Measurements from ENCODE around the gene C6orf52. TPM values are rescaled to one million over a fixed set of nuclear protein-coding genes. Genes with fewer than 3 reads are reported as not detected.

C6orf52 gene
- total RNA-seq, 2 experiments from 2014 or later = not detected

DNA sequence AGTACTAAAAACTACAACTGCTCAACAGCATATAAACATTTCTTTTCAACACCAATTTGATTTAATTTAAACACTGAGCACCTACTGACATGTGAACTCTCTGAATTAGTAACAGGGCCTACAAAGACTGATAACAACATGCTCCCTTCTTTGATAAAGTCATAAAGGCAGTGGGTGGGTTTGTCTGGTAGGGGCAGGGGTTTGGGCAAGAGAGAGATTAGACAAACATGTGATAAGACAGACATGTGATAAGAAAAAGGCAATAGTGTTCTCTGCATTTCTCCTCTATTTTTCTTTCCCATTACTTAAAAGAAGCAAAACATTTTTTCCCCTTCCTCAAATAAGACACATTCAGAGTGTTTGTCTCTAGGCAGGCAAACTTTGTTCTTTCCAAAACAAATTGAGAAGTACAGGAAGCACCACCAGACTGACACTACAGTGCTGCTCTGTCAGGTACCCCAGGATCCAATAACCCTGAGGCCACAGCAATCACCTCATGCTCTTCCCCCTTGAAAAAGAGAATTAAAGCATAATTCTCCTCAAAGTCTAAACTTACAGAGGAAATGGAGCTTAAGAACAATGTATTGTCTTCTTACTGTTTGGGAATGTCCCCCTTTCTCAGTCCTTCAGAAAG is 11.9 kb downstream of the C6orf52 start:
- Mint-ChIP-seq H3K4me3 (no peak overlapping the region), H3K36me3 (ENCODE audit: low read depth) (no peaks in the 10 kb centered on the region), H3K4me1 (ENCODE audit: low read depth) (peaks cover 20% of the 10 kb centered on the region), H3K9me3 (no peaks in the 10 kb centered on the region), H3K27me3 (peaks cover 12% of the 10 kb centered on the region), H3K27ac (peak overlapping the region; percentile 70)
- intact Hi-C loops (cut with DNase I, micrococcal nuclease) = no loop called here
- CTCF ChIA-PET = no interaction called here
- Histone ChIP-seq H3K4me1 (ENCODE audit: insufficient read depth, low read length) (no peaks in the 10 kb centered on the region), H3K4me3 (ENCODE audit: low read length) (no peak overlapping the region), H3K27ac (ENCODE audit: low read depth in 1 of 2, low read length in 2 of 2) (no peak overlapping the region), H3K9me3 (ENCODE audit: control insufficient read depth in 1 of 2, insufficient read depth in 1 of 2, low read length in 2 of 2) (peaks cover 0 to 3% of the 10 kb centered on the region in 2 experiments), H3K36me3 (ENCODE audit: insufficient read depth, low read length) (no peaks in the 10 kb centered on the region), H3K27me3 (ENCODE audit: control insufficient read depth in 1 of 2, insufficient read depth in 2 of 2, low read length in 2 of 2) (no peaks in the 10 kb centered on the region)
- ATAC-seq (ENCODE audit: poor library complexity) (no peak), DNase-seq (no peak)
- TF ChIP-seq, protein P1, sequence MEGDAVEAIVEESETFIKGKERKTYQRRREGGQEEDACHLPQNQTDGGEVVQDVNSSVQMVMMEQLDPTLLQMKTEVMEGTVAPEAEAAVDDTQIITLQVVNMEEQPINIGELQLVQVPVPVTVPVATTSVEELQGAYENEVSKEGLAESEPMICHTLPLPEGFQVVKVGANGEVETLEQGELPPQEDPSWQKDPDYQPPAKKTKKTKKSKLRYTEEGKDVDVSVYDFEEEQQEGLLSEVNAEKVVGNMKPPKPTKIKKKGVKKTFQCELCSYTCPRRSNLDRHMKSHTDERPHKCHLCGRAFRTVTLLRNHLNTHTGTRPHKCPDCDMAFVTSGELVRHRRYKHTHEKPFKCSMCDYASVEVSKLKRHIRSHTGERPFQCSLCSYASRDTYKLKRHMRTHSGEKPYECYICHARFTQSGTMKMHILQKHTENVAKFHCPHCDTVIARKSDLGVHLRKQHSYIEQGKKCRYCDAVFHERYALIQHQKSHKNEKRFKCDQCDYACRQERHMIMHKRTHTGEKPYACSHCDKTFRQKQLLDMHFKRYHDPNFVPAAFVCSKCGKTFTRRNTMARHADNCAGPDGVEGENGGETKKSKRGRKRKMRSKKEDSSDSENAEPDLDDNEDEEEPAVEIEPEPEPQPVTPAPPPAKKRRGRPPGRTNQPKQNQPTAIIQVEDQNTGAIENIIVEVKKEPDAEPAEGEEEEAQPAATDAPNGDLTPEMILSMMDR (IDR thresholded peaks at IDR 0.05) = no peak
- POLR2A ChIA-PET = interaction anchor here (3.5 kb wide), 1 partner anchor 12 kb away, joined by 14 read pairs; the partner anchor contains the start of genes C6orf52 and PAK1IP1

DNA sequence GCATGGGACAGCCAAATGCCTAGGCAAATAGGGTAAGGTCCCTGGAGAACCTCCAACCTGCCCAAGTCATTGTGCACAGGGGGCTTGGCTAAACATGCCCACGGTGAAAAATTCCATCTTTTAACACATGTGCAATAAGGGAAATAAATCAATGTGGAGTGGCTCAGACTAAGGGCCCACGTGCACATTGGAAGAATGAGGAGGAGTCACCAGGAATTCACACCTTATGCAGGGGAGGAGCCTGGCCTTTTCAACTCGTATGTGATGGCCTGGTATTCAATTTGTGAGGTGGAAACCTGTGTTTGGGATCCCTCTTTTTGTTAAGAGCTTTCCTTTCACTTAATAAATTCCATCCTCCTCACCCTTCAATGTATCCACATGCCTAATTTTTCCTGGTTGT is 12.6 kb downstream of the C6orf52 start:
- no peak overlapping the region for H3K27ac ChIP-seq (ENCODE audit: low read depth in 1 of 2, low read length in 2 of 2)
- Mint-ChIP-seq H3K4me1 (ENCODE audit: low read depth) (peaks cover 20% of the 10 kb centered on the region), H3K4me3 (no peak overlapping the region), H3K27me3 (peaks cover 9% of the 10 kb centered on the region), H3K36me3 (ENCODE audit: low read depth) (no peaks in the 10 kb centered on the region), H3K9me3 (no peaks in the 10 kb centered on the region), H3K27ac (no peak overlapping the region)
- no peaks in the 10 kb centered on the region for H3K4me1 ChIP-seq (ENCODE audit: insufficient read depth, low read length)
- ATAC-seq (ENCODE audit: poor library complexity) = no peak
- H3K36me3 ChIP-seq (ENCODE audit: insufficient read depth, low read length) = no peaks in the 10 kb centered on the region
- H3K27me3 ChIP-seq (ENCODE audit: control insufficient read depth in 1 of 2, insufficient read depth in 2 of 2, low read length in 2 of 2) = no peaks in the 10 kb centered on the region
- DNase-seq = no peak
- intact Hi-C loops (cut with DNase I, micrococcal nuclease) = no loop called here
- H3K4me3 ChIP-seq (ENCODE audit: low read length) = no peak overlapping the region
- ChIA-PET POLR2A (interaction anchor here (3.5 kb wide), 1 partner anchor 13 kb away, joined by 14 read pairs; the partner anchor contains the start of genes C6orf52 and PAK1IP1), CTCF (no interaction called here)
- peaks cover 0 to 3% of the 10 kb centered on the region in 2 experiments for H3K9me3 ChIP-seq (ENCODE audit: control insufficient read depth in 1 of 2, insufficient read depth in 1 of 2, low read length in 2 of 2)
- TF ChIP-seq, protein P1 (IDR thresholded peaks at IDR 0.05) = no peak

DNA sequence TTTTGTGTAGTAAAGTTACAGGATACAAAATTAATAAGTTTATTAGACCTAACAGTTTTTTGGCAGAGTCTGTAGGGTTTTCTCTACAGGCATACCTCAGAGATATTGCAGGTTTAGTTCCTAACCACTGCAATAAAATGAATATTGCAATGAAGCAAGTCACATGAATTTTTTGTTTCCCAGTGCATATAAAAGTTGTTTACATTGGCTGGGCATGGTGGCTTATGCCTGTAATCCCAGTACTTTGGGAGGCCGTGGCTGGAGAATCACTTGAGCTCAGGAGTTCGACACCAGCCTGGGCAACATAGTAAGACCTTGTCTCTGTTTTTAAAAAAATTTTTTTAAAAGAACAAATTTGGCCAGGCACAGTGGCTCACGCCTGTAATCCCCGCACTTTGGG is 16.0 kb downstream of the C6orf52 start:
- H3K4me1 Mint-ChIP-seq (ENCODE audit: low read depth) = peaks cover 11% of the 10 kb centered on the region
- no peaks in the 10 kb centered on the region for H3K9me3 Mint-ChIP-seq
- H3K27me3 Mint-ChIP-seq = peaks cover 5% of the 10 kb centered on the region
- Histone ChIP-seq H3K4me1 (ENCODE audit: insufficient read depth, low read length) (no peaks in the 10 kb centered on the region), H3K27me3 (ENCODE audit: control insufficient read depth in 1 of 2, insufficient read depth in 2 of 2, low read length in 2 of 2) (no peaks in the 10 kb centered on the region), H3K4me3 (ENCODE audit: low read length) (no peak overlapping the region), H3K36me3 (ENCODE audit: insufficient read depth, low read length) (no peaks in the 10 kb centered on the region), H3K9me3 (ENCODE audit: control insufficient read depth in 1 of 2, insufficient read depth in 1 of 2, low read length in 2 of 2) (peaks cover 0 to 3% of the 10 kb centered on the region in 2 experiments), H3K27ac (ENCODE audit: low read depth in 1 of 2, low read length in 2 of 2) (no peak overlapping the region)
- DNase-seq = no peak
- H3K4me3 Mint-ChIP-seq = no peak overlapping the region
- no peaks in the 10 kb centered on the region for H3K36me3 Mint-ChIP-seq (ENCODE audit: low read depth)
- POLR2A ChIA-PET = no interaction called here
- CTCF ChIA-PET = no interaction called here
- intact Hi-C loops (cut with DNase I, micrococcal nuclease) = no loop called here
- H3K27ac Mint-ChIP-seq = no peak overlapping the region
- TF ChIP-seq, protein P1 (IDR thresholded peaks at IDR 0.05) = no peak
- no peak for ATAC-seq (ENCODE audit: poor library complexity)
